Activated T-helper 1 cell treated with anti-CD3 and anti-CD28 coated beads, Interleukin-12 subunit alpha, Interleukin-12 subunit beta, Interleukin-2, Interleukin-4 antibody, amounts not matched to agents 30 ng/mL and 10 ng/mL and 1 ng/mL, durations not matched to agents 14 hours and 24 hours and 36 hours (primary cell): ENCODE measurements around the gene ZNF552. TPM values are rescaled to one million over a fixed set of nuclear protein-coding genes. Genes with fewer than 3 reads are reported as not detected.
"Not testable (repeated sequence)": the region's sequence is repeated elsewhere in the genome, so short reads cannot be mapped to it uniquely, and the experiment has no call there.

Experiments used
- DNase-seq: peaks from one replicate; pipeline ENCODE4 v3.0.0; 2021; ENCODE audit warnings: low spot score
- H3K27ac Mint-ChIP-seq: one replicate; pipeline ENCODE4 v1.8.0; 2021; ENCODE audit warnings: mild to moderate bottlenecking, mixed read lengths
- H3K27me3 Mint-ChIP-seq: one replicate; pipeline ENCODE4 v1.8.0; 2022; ENCODE audit warnings: mild to moderate bottlenecking, moderate library complexity, mixed read lengths; ENCODE audit not compliant: insufficient read depth
- H3K36me3 Mint-ChIP-seq: one replicate; pipeline ENCODE4 v1.8.0; 2021; ENCODE audit warnings: low read depth, mixed read lengths
- H3K4me1 Mint-ChIP-seq: one replicate; pipeline ENCODE4 v1.8.0; 2021; ENCODE audit warnings: low read depth, mixed read lengths
- H3K4me3 Mint-ChIP-seq: one replicate; pipeline ENCODE4 v1.8.0; 2021; ENCODE audit warnings: mild to moderate bottlenecking, moderate library complexity, mixed read lengths
- H3K9me3 Mint-ChIP-seq: one replicate; pipeline ENCODE4 v1.8.0; 2021; ENCODE audit warnings: mixed read lengths
- intact Hi-C: fragments of 100-400 bp; cut with micrococcal nuclease; formaldehyde crosslinking; loops from one replicate; pipeline ENCODE4 v1.15.1; 2024
- total RNA-seq: library from RNA; stranded (reverse); gene quantifications from 2 replicates; pipeline ENCODE4 v1.2.3, GENCODE V29; 2022

ZNF552 gene
- total RNA-seq, 1 donor from 2014 or later = 10.7 TPM

- no peak for DNase-seq
- H3K27ac Mint-ChIP-seq = peak overlapping the region; percentile 95
- no peaks in the 10 kb centered on the region for H3K9me3 Mint-ChIP-seq
- H3K27me3 Mint-ChIP-seq = no peaks in the 10 kb centered on the region
- H3K36me3 Mint-ChIP-seq = peaks cover 22% of the 10 kb centered on the region
- peak overlapping the region; percentile 97 for H3K4me3 Mint-ChIP-seq
- intact Hi-C loops = loop anchor here (2.0 to 10.0 kb wide), 4 partner anchors 509 to 1501 kb away; partner anchors contain the start of genes RPS5, ZNF584, ZNF837 and ZSCAN22
- H3K4me1 Mint-ChIP-seq = peaks cover 44% of the 10 kb centered on the region
Measured at GRCh38 chr19:57815247-57816075, 748 bp upstream of the ZNF552 start.

- intact Hi-C loops = loop anchor here (1.0 to 10.0 kb wide), 9 partner anchors 35 to 1499 kb away; partner anchors contain the start of genes RPS5, ZNF17, ZNF584 and ZNF586
- Mint-ChIP-seq H3K27me3 (no peaks in the 10 kb centered on the region), H3K4me3 (peak overlapping the region; percentile 97), H3K4me1 (peaks cover 37% of the 10 kb centered on the region), H3K9me3 (no peaks in the 10 kb centered on the region), H3K27ac (peak overlapping the region; percentile 95), H3K36me3 (peaks cover 27% of the 10 kb centered on the region)
- DNase-seq = no peak
Measured at GRCh38 chr19:57813919-57814504, 701 bp downstream of the ZNF552 start.

GRCh38 chr19:57812975-57813820 is 1.5 kb downstream of the ZNF552 start:
- Mint-ChIP-seq H3K4me3 (peak overlapping the region; percentile 97), H3K4me1 (peaks cover 31% of the 10 kb centered on the region), H3K36me3 (peaks cover 32% of the 10 kb centered on the region), H3K27ac (peak overlapping the region; percentile 79)
- intact Hi-C loops = loop anchor here (10.0 kb wide), 3 partner anchors 512 to 1498 kb away; partner anchors contain the start of genes RPS5, ZNF837, ZSCAN22 and ZSCAN5A
- not testable (repeated sequence) for H3K27me3 Mint-ChIP-seq, H3K9me3 Mint-ChIP-seq, DNase-seq

GRCh38 chr19:57812226-57812625 is 2.5 kb downstream of the ZNF552 start:
- intact Hi-C loops = loop anchor here (10.0 kb wide), 3 partner anchors 513 to 1497 kb away; partner anchors contain the start of genes RPS5, ZNF837, ZSCAN22 and ZSCAN5A
- H3K27me3 Mint-ChIP-seq = no peaks in the 10 kb centered on the region
- H3K27ac Mint-ChIP-seq = peak overlapping the region; percentile 79
- peaks cover 39% of the 10 kb centered on the region for H3K36me3 Mint-ChIP-seq
- H3K4me3 Mint-ChIP-seq = peak overlapping the region; percentile 69
- H3K9me3 Mint-ChIP-seq = no peaks in the 10 kb centered on the region
- peaks cover 31% of the 10 kb centered on the region for H3K4me1 Mint-ChIP-seq
- no peak for DNase-seq

- H3K27me3 Mint-ChIP-seq, H3K9me3 Mint-ChIP-seq, H3K4me3 Mint-ChIP-seq, DNase-seq, H3K27ac Mint-ChIP-seq: not testable (repeated sequence)
- Mint-ChIP-seq H3K36me3 (peaks cover 47% of the 10 kb centered on the region), H3K4me1 (peaks cover 31% of the 10 kb centered on the region)
- intact Hi-C loops = loop anchor here (10.0 kb wide), 3 partner anchors 514 to 1496 kb away; partner anchors contain the start of genes RPS5, ZNF837, ZSCAN22 and ZSCAN5A
Measured at GRCh38 chr19:57810410-57811295, 4.1 kb downstream of the ZNF552 start.

GRCh38 chr19:57807541-57807940 is 7.2 kb downstream of the ZNF552 start:
- Mint-ChIP-seq H3K27me3 (no peaks in the 10 kb centered on the region), H3K9me3 (peaks cover 4% of the 10 kb centered on the region), H3K4me3 (no peak overlapping the region), H3K36me3 (peaks cover 54% of the 10 kb centered on the region), H3K27ac (no peak overlapping the region), H3K4me1 (peaks cover 23% of the 10 kb centered on the region)
- DNase-seq = no peak
- intact Hi-C loops = no loop called here

- no peaks in the 10 kb centered on the region for H3K27me3 Mint-ChIP-seq
- peak overlapping the region; percentile 52 for H3K27ac Mint-ChIP-seq
- peak overlapping the region; percentile 76 for H3K4me3 Mint-ChIP-seq
- peaks cover 46% of the 10 kb centered on the region for H3K36me3 Mint-ChIP-seq
- H3K4me1 Mint-ChIP-seq = peaks cover 23% of the 10 kb centered on the region
- no peak for DNase-seq
- intact Hi-C loops = no loop called here
- H3K9me3 Mint-ChIP-seq = peaks cover 13% of the 10 kb centered on the region
Measured at GRCh38 chr19:57803594-57804325, 11.0 kb downstream of the ZNF552 start.

- peak overlapping the region; percentile 52 for H3K27ac Mint-ChIP-seq
- DNase-seq = no peak
- H3K36me3 Mint-ChIP-seq = peaks cover 42% of the 10 kb centered on the region
Measured at GRCh38 chr19:57803265-57803593, 11.5 kb downstream of the ZNF552 start.

GRCh38 chr19:57802269-57802668 is 12.4 kb downstream of the ZNF552 start:
- intact Hi-C loops = no loop called here
- Mint-ChIP-seq H3K9me3 (peaks cover 13% of the 10 kb centered on the region), H3K27ac (no peak overlapping the region), H3K4me1 (peaks cover 23% of the 10 kb centered on the region), H3K27me3 (no peaks in the 10 kb centered on the region), H3K36me3 (peaks cover 35% of the 10 kb centered on the region), H3K4me3 (no peak overlapping the region)
- DNase-seq = no peak

More at GRCh38 chr19:57803265-57803593, 11.5 kb downstream of the ZNF552 start:
- Mint-ChIP-seq H3K4me1 (peaks cover 23% of the 10 kb centered on the region), H3K9me3 (peaks cover 13% of the 10 kb centered on the region), H3K27me3 (no peaks in the 10 kb centered on the region), H3K4me3 (peak overlapping the region; percentile 76)
- intact Hi-C loops = no loop called here

GRCh38 chr19:57800696-57801095 is 14.0 kb downstream of the ZNF552 start:
- no peak overlapping the region for H3K4me3 Mint-ChIP-seq
- no peak overlapping the region for H3K27ac Mint-ChIP-seq
- peaks cover 37% of the 10 kb centered on the region for H3K36me3 Mint-ChIP-seq
- intact Hi-C loops = no loop called here
- no peak for DNase-seq
- H3K4me1 Mint-ChIP-seq = peaks cover 23% of the 10 kb centered on the region
- H3K27me3 Mint-ChIP-seq = no peaks in the 10 kb centered on the region
- peaks cover 8% of the 10 kb centered on the region for H3K9me3 Mint-ChIP-seq

GRCh38 chr19:57796580-57796979 is 18.1 kb downstream of the ZNF552 start:
- DNase-seq, H3K27ac Mint-ChIP-seq, H3K4me1 Mint-ChIP-seq, H3K9me3 Mint-ChIP-seq, intact Hi-C loops, H3K27me3 Mint-ChIP-seq, H3K4me3 Mint-ChIP-seq: not testable (repeated sequence)
- peaks cover 34% of the 10 kb centered on the region for H3K36me3 Mint-ChIP-seq
